GM04504 (cell line): ENCODE measurements around the gene TSFM.
"Not testable (repeated sequence)": the region's sequence is repeated elsewhere in the genome, so short reads cannot be mapped to it uniquely, and the experiment has no call there.

Source experiments
- DNase-seq: peaks from one replicate; pipeline ENCODE4 v3.0.0-alpha.2; 2012; ENCODE audit warnings: low read depth

TSFM gene

DNA sequence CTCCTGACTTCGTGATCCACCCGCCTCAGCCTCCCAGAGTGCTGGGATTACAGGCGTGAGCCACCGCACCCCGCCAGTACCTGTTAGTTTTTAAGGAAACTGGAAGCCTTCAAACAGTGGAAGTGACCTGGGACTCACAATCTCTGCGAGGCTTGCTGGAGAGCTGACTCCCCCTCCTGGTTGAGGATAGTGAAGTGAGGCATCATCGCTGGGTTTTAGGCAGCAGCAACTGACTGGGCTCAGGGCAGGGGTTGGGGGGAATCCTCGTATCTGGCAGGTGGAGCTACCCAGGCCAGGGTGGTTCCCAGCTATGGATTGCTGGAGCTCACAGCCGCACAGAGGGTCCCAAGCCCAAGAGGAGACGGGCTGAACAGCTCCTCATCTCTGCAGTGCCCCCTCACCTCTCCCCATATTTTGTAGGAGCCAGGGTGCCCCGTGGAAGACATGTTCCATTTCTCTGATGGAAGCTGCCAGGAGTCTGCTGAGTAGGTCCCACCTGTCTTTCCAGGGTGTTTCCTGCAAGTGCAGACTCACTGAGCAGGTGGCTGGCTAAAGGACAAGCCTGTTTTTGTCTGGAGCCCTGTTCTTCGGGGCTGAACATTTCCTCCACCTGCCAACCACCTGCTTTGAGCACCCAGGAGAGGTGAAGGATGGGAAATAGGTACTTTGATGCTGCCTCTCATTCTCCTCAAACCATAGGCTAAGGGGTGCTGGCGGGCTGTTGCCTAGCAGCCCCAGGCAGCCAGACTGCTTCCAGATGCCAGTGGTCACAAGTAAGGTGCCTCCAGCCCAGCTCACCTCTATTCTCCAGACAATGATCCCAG, 32.8 kb downstream of the TSFM start:
- DNase-seq, result no peak

DNA sequence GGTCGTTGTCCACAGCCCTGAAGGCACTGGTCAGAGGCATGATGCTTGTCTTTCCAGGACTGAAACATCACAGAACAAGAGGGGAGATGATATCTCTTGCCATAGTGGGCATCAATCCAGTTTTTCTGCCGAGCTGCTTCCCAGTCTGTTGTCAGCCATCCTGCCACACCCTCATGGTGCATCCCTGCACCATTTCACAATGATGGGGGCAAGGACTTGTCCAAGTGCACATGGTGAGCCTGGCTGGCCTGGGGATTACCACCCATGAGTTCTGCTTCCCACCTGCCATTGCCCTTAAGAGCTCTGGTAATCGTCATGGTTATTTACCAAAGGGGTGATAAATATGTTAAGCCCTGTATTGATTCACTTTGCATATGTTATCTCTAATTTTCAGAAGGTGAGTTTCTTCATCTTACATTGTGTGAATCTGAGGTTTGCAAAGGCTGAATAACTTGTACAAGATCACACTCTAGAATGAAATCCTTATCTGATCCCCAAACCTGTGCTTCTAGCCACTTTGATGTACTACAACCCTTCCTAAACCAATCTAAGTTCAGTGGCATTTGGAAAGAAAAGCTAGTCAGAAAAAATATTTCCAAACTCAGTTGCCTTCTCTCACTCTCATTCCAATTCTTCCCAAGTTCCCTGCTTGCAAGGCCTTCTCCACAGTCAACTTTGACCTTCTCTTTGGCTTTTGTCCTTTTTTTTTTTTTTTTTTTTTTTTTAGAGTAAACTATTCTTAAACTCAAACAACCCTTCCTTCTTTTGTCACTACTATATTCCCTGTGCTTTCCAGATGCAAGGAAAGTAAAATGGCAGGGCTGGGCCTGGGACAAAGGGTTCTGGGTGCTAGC, 33.6 kb downstream of the TSFM start:
- DNase-seq, result no peak

DNA sequence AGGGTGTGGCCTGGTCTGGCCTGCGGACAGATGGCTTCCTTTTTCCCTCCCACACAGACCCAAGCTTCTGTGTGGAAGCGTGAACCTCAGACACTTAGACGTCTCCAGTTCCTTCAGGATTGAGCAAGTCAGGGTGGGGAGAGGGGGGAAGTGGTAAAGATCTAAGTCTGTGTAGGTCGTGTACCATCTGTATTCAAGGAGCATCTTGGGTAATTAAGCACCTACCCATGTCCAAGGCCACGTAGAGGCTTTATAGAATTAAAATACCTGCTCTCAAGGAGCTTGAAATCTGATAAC, 34.2 kb downstream of the TSFM start:
- no peak for DNase-seq

DNA sequence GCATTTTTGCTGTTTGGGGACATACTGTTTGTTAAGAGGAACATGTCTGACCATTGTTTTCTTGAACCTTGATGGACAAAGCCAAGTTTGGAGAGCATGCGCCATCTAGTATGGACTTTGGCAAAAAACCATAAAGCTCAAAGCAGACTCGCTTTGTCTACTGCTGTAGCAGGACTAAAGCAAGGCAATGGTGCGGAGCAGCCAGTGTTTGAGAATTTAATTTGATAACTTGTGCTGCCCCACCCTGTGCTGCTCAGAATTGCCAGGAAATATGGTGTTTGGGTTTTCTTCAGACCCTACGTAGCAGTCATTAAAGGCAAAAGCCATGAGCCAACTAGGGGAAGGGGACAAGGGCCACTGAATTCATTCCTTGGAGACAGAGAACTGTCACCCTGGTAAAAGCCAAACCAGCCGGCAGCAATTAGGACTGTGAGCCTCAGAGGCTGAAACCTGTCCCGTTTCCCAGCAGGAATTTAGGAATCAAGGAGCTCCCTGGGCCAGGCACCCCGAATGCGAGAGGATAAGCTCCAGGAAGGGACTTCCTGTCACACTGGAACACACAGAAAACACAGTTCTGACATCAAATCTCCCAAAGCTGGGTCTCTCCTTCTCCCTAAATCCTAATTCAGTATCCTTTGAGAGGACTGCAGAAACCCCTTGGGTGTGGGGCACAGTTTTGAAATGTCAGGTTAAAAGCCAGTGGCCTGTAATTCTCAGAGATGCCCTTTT, 34.8 kb downstream of the TSFM start:
- DNase-seq, result no peak

DNA sequence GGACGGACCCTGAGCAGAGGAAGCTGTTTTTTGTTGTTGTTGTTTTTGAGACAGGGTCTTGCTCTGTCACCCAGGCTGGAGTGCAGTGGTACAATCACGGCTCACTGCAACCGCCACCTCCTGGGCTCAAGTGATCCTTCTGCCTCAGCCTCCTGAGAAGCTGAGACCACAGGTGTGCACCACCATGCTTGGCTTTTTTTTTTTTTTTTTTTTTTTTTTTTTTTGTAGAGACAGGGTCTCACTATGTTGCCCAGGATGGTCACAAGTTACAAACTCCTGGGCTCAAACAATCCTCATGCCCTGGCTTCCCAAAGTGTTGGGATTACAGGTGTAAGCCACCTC, 35.4 kb downstream of the TSFM start:
- not testable (repeated sequence) for DNase-seq

DNA sequence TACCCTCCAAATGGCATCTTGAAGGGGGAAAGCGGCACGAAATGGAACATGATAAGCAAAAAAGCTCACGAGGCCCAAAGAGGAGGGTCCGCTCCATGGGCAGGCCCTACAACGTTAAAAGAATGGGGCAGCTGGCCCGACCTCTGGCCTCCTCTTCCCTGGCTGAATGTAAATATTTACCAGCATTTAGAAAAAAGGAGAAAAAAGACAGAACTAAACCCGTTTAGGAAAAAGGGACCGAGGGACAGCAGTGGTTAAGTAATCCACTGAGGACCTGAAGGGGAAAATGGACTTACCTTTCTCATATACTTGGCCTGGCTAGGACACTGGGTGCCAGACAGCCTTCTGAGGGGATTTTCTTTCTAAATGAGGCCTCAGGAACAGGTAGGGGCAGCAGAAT, 37.5 kb downstream of the TSFM start:
- not testable (repeated sequence) for DNase-seq

DNA sequence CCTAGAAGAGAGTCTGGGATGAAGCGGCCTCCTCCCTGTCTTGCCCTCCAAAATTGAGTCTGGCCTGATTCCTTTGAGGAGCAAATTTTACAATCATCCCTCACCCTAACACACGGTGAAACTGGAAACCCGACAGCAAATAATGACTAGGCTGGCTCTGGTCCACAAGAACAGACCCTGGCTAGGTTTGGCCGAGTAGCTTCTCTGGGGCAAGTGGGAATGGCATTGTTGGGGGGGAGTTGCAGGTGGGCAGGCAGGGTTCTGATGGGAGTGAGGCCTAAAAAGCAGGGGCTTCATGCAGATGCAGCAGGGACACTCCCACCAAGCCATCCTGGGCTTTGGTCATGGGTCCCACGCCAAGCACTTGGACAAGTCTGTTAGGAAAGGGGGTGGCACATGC, 38.4 kb downstream of the TSFM start:
- not testable (repeated sequence) for DNase-seq

DNA sequence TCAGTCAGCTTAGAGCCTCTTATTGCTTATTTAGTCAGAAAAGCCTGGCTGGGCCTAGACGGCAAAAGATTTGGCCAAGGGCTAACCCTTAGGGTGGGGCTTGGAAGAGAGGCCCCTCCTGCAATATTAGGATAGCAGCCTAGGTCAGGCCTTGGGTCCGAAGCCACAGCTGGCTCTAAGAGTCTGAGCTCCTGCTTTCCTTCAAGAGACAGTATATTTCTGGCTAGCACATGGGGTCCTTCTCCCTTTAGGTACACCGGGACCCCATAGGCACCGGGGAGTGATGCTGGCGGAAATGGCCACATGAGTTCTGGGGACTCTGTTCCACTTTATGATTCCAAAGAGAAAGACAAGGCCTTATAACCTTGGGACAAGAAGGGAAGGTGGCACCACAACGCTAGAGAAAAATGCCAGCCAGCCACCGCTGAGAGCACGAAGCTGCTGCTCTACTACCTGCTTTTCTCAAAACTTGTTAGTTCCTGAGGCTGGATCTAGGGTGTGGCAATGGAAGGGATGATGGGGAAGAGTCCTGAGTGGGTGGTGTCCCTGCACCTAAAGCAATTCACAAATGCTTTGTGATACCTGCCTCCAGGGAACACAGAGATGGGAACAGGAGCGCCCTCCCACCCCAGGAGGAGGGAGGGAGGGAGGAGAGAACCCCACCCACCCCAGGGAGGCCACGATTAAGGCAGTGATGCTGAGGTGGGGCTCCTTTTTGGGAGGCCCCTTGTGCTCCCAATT, 39.1 kb downstream of the TSFM start:
- DNase-seq, result no peak

DNA sequence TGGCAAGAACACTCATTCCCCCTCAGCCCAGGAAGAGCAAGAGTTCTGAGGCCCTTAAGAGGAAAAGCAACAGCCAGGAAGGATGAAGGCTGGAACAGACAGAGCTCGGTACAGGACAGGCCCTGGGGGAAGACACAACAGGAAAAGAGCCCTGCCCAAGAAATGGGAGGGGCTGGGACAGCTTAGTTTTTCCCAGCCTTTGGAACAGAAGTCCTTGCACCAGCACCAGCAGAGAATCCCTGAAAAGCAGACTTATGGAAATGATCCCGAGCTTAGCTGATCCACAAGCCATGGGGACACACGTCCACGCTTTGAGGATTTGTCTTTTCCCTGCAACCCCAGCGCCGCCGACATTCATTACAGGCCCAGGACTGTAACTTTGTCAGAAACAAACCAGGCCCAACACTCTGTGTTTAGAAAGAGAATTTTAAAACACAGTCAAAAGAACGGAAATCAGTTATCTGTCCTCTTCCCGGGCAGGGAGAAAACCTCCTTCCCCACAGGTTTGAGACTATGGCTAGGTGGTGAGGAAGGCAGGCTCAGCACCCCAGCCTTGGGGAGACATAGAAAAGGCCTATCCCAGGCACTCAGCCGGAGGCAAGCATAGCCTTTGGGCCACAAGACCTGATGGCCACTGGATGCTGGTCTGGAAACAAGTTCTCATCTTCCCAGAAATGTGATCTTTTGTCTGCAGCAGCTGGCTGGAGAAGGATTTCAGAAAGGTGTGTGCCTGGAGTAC, 40.0 kb downstream of the TSFM start:
- no peak for DNase-seq

DNA sequence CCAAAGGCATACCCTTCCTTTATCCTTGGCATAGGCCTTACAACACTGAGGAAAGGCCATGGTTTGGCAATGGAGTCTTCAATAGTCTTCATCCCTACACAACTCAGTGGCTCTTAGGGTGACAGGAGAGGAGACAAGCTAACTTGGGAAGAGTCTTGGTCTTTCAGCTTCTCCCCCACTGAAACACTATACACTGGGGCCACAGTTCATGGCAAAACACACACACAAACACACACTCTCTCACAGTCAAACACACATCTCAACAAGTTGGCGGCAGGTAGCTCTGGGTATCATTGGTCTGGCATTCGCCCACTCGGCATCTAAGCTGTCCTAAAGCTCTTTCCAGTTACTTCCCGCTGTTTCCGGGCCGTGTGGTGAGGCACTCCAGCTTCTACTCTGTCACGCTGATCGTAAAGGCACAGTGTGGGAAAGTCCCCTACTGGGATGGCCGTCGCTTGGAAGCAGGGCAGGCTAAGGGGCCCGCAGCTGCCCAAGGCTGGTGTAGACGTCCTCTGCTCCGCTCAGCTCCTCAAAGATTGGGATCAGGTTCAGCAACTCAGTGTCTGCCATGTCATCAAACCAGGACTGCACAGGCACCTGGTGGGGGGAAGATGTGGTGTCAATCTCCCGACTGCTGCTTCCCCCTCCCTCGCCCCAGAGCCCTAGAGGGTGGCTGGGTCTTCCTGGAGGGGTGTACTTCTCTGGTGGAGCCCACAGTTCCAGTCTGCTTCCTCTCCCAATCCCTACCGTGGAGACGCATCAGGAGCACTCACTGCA, 40.7 kb downstream of the TSFM start:
- DNase-seq, result no peak

DNA sequence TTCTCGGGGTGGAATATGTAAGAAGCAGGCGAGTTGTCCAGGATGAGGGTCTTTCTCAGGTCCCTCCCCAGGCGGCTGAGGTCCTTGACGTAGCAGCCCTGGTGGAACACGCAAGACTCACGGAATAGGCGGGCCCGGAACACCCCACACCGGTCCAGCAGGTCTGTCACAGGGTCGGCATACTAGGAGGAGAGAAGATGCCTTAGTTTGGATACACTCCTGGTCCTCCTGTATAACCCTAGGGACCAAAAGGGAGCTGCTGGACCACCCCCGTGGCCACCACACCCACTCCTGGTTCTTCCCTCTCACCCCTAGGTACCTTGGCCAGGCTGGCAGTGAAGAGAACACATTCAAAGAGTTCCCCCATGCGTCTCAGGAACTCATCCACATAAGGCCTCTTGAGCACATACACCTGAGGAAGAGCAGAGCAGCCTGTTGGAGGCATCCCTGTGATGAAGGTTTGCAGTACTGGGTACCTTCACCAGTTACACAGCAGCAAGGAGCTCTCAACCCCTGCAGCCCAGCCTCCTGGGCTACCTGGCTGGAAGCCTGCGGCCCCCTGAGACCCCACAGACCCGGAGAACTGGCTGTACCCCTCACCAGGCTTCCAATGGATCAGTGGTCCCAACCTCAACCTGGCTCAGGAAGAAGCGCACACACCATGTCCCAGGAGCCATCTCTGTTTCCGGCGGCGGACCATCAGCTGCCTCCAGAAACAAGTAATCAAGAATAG, 41.5 kb downstream of the TSFM start:
- no peak for DNase-seq

DNA sequence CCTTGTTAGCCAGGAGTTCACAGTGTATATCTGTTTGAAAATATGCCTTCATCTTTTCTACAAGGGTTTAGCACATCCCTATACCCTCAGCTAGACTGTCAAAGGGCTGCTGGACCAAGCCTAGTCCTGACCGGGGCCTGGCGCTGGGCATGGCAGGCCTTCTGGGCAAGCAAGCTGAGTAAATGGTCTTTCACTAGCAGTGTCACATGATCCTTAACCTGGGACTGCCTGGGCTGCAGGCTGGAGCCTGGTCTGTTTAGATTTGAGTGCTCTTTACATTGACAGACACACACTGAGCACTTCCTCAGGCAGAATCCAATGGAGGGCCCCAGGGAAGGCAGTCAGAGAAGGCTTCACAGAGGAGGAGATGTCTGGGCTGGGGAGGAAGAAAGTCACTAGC, 42.9 kb downstream of the TSFM start:
- no peak for DNase-seq

DNA sequence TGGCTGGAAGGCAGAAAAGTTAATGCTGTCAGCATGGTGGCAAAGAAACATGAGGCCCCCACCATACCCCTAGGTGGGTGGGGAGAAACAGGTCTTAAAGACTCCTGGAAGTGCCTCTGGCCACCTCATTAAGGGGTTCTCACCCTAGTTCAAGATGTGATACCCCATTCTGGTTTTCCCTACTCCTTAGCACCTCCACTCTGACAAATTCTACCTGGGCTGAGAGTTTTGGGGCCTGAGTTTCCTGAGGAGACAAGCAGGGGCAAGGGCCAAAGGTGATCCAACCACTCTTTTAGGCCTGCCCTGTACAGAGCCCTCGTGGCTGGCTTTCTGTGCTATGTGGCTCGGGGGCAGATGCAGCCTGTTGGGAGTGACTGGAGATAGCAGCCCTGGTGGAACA, 43.8 kb downstream of the TSFM start:
- DNase-seq, result no peak

DNA sequence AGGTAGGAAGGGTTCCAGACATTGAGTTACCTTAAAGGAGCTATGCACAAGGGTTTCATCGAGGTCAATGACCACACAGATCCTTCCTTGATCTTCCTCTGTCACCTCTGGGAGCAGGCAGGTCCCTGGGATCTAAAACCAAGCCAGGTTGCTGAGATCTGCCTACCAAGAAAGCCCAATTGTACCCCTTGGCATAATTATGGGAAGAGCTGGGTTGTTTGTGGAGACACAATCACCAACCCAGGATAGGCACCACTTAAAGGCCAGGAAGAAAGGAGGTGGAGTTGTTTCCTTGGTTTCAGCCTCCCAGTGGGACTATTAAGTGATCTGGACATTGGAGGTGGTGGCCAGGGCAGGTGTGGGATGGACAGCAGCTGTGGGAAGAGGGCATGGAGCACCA, 44.4 kb downstream of the TSFM start:
- DNase-seq, result no peak

DNA sequence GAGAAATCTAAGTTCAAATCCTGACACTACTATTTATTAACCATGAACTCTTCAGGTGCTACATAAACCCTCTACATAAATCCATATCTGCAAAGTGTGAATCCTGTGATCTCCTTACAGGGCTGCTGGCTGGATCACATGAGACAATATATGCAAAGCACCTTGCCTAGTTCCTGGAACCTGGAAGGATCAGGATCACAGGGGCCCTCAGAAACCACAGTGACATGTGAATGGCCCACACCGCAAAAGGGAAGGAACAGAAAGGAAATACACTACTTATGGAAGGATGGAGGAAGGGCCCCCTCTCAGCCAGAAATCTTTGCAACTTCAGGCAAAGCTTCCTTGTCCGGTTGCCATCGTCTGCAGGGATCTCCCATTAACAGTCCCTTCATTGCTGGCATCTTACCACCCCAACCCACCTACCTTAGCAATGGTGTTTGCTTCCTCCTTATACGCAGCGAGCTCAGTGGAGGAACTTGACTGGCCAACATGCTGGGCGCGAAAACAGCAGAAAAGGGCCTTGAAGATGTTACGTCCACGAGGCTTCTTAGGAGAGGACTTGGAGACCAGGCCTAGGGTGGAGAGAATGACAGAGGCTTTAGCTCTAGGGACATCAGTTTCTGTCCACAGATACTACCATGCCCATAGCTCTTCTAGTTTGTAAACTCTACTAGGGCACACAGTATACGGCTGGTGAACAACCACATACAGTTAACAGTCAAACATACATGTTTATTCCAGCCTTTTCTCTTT, 46.6 kb downstream of the TSFM start:
- DNase-seq, result no peak

DNA sequence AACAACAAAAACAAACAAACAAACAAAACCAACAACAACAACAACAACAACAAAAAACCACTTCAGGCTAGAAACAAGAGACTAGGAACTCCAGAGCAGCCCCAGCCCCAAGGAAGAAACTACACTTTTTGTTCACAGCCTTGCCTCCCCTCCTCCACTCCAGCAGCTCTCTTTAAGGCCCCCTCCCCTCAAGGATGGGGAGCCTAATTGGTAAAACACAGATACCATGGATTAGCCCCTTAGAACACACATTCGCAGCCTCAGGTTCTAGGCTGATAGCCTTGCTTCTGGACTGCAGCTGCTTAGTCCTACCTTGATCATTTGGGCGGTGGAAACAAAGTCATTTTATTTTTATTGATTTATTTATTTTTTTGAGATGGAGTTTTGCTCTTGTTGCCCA, 47.8 kb downstream of the TSFM start:
- DNase-seq, result no peak

DNA sequence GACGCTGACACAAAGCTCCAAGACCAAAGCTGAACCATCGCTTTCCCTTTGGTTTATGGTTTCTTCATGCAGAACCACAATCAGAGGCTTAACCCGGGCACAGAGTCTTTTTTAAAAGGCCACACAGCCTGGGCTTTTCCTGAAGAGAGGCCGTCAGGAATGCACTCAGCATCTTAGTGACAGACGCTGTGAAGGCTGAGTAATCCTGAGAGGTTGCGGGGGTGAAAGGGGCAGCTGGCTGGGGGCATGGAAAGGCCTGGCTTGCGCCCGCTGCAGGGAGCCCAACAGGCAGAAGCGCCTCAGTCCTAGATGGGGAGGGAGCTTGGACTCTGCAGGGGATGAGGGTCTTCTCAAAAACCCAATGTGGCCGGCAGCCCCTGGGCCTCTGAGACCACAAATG, 50.4 kb downstream of the TSFM start:
- DNase-seq, result no peak

DNA sequence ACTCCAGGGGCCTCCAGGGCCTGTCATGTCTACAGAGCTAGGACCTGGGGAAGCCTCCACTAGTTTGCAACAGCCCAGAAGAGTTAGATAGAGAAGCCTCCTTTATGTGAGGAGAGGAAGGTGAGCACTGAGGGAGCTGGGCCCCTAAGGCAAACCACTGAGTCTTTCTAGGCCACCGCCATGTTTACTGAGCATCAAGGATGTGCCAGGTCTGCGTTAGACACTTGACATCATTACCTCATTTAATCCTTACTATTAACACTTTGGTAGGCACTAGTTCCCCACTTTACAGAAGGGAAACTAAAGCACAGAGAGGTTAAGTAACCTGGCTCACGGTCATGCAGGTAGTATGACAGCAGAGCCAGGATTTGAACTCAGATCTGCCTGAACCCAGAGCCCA, 51.1 kb downstream of the TSFM start:
- DNase-seq, result no peak

DNA sequence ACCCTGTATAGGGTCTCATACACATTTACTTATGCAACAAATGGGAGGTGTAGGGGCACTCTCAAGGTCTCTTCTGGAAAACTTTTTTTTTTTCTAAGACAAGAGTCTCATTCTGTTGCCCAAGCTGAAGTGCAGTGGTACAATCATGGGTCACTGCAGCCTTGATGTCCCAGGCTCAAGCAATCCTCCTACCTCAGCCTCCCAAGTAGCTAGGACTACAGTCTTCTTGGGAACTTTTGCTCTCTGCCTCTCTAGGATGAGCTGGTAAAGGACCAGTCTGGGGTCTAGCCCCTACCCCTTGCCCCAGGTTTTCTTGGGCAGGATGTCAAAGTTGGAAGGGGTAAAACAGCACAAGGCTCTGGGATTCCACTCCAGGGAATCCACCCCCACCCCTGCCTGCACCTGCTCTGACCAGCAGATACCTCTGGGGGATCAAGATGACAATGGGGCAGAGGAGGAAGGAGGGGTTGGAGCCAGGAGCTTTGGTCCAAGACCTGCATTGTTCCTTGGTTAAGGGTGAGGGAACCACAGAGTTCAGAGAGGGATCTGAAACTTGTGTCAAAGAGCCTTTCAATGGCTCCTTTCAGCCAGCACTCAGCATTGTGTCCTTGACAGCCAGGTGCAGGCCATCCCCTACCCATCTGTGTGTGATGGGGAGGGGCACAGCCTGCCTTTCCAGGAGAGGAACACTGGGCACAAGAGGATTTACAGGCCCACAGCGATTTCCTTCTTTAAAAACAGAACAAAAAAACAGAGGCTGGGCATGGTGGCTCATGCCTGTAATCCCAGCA, 51.7 kb downstream of the TSFM start:
- no peak for DNase-seq
